Measurements from ENCODE around the gene GAPDHS.

GRCh38 chr19:35539314-35539713 is 6.1 kb downstream of the GAPDHS start:
- TF ChIP-seq CTCF (IDR thresholded peaks at IDR 0.05) (no peak), RCOR1 (IDR thresholded peaks at IDR 0.05; ENCODE audit: low read length) (no peak), FOXM1 (IDR thresholded peaks at IDR 0.05; ENCODE audit: low read depth) (no peak), MXI1 (IDR thresholded peaks at IDR 0.05; ENCODE audit: low read depth, low read length) (no peak), REST (IDR thresholded peaks at IDR 0.05; ENCODE audit: low read depth, low read length) (no peak), EZH2phosphoT487 (IDR thresholded peaks at IDR 0.05; ENCODE audit: borderline replicate concordance, low read depth) (no peak), RXRA (IDR thresholded peaks at IDR 0.05; ENCODE audit: borderline replicate concordance, low read depth) (no peak)
